K562 (cell line): ENCODE results near the gene CAMK2D. TPM values are rescaled to one million over a fixed set of nuclear protein-coding genes. Genes with fewer than 3 reads are reported as not detected.

Experiments
- ATAC-seq: fragments of 200-7000 bp; cut with Tn5 transposase; 3 replicates; pipeline ENCODE4 v1.9.1; 2020; ENCODE audit warnings: moderate library complexity
- BruUV-seq: library from RNA; stranded (reverse); fragments of 400-500 nt; replicated peaks from 2 replicates; lab custom pipeline; 2021; lab: Mats Ljungman, UMichigan
- CTCF ChIA-PET: fragments of 300-600 bp; formaldehyde crosslinking; extraction: SDS; loops from one replicate; lab custom pipeline; 2021; ENCODE audit warnings: low intra/inter-chr PET ratio; lab: Yijun Ruan, JAX
- POLR2A ChIA-PET: fragments of 300-600, 350-650 bp; sonication (Branson Sonifier 250); formaldehyde crosslinking; extraction: SDS; loops from one replicate; lab custom pipeline; 2021; ENCODE audit warnings: antibody characterized with exemption, inconsistent platforms; lab: Yijun Ruan, JAX
- DNase-seq, 4 experiments: peaks; one replicate each; pipeline versions ENCODE4 v3.0.0 to v3.0.0-alpha.2; 2011 to 2018; ENCODE audit warnings: low spot score in 3 of 4, mixed read lengths in 3 of 4; ENCODE audit errors: extremely low read depth in 1 of 4
- FAIRE-seq: peaks from 2 replicates; lab custom pipeline; 2011; peaks lifted over from hg19 to GRCh38; lab: Jason Lieb, UNC
- H2AFZ ChIP-seq: 2 replicates; pipeline ENCODE4 v1.6.0; 2011; ENCODE audit warnings: low read depth, low read length, control low read depth, inconsistent platforms
- H3K27ac ChIP-seq: fragments of 200-600 bp; 3 replicates; pipeline ENCODE4 v1.8.0; 2011; ENCODE audit warnings: low read depth, mild to moderate bottlenecking, control low read depth, inconsistent platforms, low read length, moderate library complexity, mixed read lengths; ENCODE audit errors: extremely low read depth
- H3K27me3 ChIP-seq, 2 experiments: fragments of 300-600 bp in 1 of 2; 2 replicates in 1 of 2; 3 replicates in 1 of 2; pipeline versions ENCODE4 v1.6.0 to v1.8.0; 2011; ENCODE audit warnings: inconsistent platforms in 2 of 2, low read length in 2 of 2, mild to moderate bottlenecking in 1 of 2, mixed read lengths in 1 of 2, moderate library complexity in 1 of 2; ENCODE audit not compliant: control insufficient read depth in 2 of 2, insufficient read depth in 2 of 2
- H3K36me3 ChIP-seq: fragments of 300-600 bp; 3 replicates; pipeline ENCODE4 v1.8.0; 2011; ENCODE audit warnings: mild to moderate bottlenecking, low read length, inconsistent platforms; ENCODE audit not compliant: control insufficient read depth, insufficient read depth
- H3K4me1 ChIP-seq, 2 experiments: fragments of 200-600 bp in 1 of 2; replicated peaks in 1 of 2; 2 replicates in 1 of 2; 3 replicates in 1 of 2; pipeline versions ENCODE4 v1.5.1 to v1.8.0; 2011; ENCODE audit warnings: inconsistent platforms in 2 of 2, low read length in 2 of 2, mild to moderate bottlenecking in 1 of 2, mixed read lengths in 1 of 2, moderate library complexity in 1 of 2; ENCODE audit not compliant: control insufficient read depth in 2 of 2, insufficient read depth in 2 of 2
- H3K4me2 ChIP-seq: 2 replicates; pipeline ENCODE4 v1.6.1; 2011; ENCODE audit warnings: low read length, control low read depth, inconsistent platforms, mixed read lengths; ENCODE audit not compliant: insufficient read depth
- H3K4me3 ChIP-seq: fragments of 200-600 bp; sonication (generic), shearing (Covaris generic); 2 replicates; pipeline ENCODE4 v1.5.1; 2016; ENCODE audit warnings: control low read depth, inconsistent platforms
- H3K79me2 ChIP-seq: fragments of 200-600 bp; 3 replicates; pipeline ENCODE4 v1.8.0; 2011; ENCODE audit warnings: low read length, inconsistent platforms; ENCODE audit not compliant: control insufficient read depth, insufficient read depth
- H3K9ac ChIP-seq, 2 experiments: 2 replicates each; pipeline versions ENCODE4 v1.6.0 to v1.6.1; 2011; ENCODE audit warnings: low read depth in 2 of 2, low read length in 2 of 2, control low read depth in 1 of 2, inconsistent platforms in 1 of 2, mild to moderate bottlenecking in 1 of 2, mixed read lengths in 1 of 2; ENCODE audit not compliant: insufficient read depth in 1 of 2
- H3K9me1 ChIP-seq: one replicate; pipeline ENCODE4 v1.6.0; 2011; ENCODE audit warnings: inconsistent platforms, mild to moderate bottlenecking, low read length, moderate library complexity; ENCODE audit not compliant: control insufficient read depth, insufficient read depth
- H3K9me3 ChIP-seq: replicated peaks from 2 replicates; pipeline ENCODE4 v1.5.1; 2011; ENCODE audit warnings: low read depth, low read length, inconsistent platforms; ENCODE audit not compliant: control insufficient read depth, insufficient read depth
- H4K20me1 ChIP-seq: replicated peaks from 2 replicates; pipeline ENCODE4 v1.6.1; 2011; ENCODE audit warnings: low read length, inconsistent platforms, mixed read lengths; ENCODE audit not compliant: control insufficient read depth, insufficient read depth
- CBFB ChIP-seq: sonication (generic); formaldehyde crosslinking; IDR thresholded peaks from 2 replicates; pipeline ENCODE4 v1.4.0; 2020; ENCODE audit warnings: mild to moderate bottlenecking, missing genetic modification reagents
- GTF2A2 ChIP-seq: IDR thresholded peaks from 2 replicates; pipeline ENCODE4 v1.6.1; 2016; ENCODE audit warnings: mild to moderate bottlenecking, missing genetic modification characterization, missing compliant biosample characterization
- HDAC8 ChIP-seq: fragments of 450-650 bp; IDR thresholded peaks from 2 replicates; pipeline ENCODE4 v1.6.1; 2016; ENCODE audit warnings: mild to moderate bottlenecking, missing genetic modification characterization, moderate library complexity, missing compliant biosample characterization
- IRF2 ChIP-seq: sonication (generic); formaldehyde crosslinking; IDR thresholded peaks from 2 replicates; pipeline ENCODE4 v1.8.1; 2022; ENCODE audit warnings: mild to moderate bottlenecking, missing genetic modification reagents
- LEF1 ChIP-seq: fragments of 450-650 bp; IDR thresholded peaks from 2 replicates; pipeline ENCODE4 v1.6.1; 2016; ENCODE audit warnings: mild to moderate bottlenecking
- POLR3A ChIP-seq: IDR thresholded peaks from 2 replicates; pipeline ENCODE4 v1.6.1; 2011; ENCODE audit warnings: borderline replicate concordance, mild to moderate bottlenecking, moderate library complexity; ENCODE audit not compliant: insufficient read length, insufficient read depth; ENCODE audit errors: extremely low read depth
- RBBP5 ChIP-seq: fragments of 200-600 bp; sonication (generic); IDR thresholded peaks from 2 replicates; pipeline ENCODE4 v1.6.1; 2012; ENCODE audit warnings: borderline replicate concordance, mild to moderate bottlenecking, low read length, control low read depth, inconsistent platforms; ENCODE audit not compliant: insufficient read depth, poor library complexity, severe bottlenecking
- TAF9B ChIP-seq: fragments of 450-650 bp; IDR thresholded peaks from 2 replicates; pipeline ENCODE4 v1.6.1; 2018; ENCODE audit warnings: mild to moderate bottlenecking; ENCODE audit not compliant: partially characterized antibody
- THRAP3 ChIP-seq: fragments of 450-650 bp; IDR thresholded peaks from 2 replicates; pipeline ENCODE4 v1.6.1; 2016; ENCODE audit warnings: mild to moderate bottlenecking, inconsistent platforms, borderline replicate concordance
- TRIM24 ChIP-seq, 2 experiments: fragments of 450-650 bp; IDR thresholded peaks; 2 replicates each; pipeline ENCODE4 v1.6.1; 2016
- ZBTB1 ChIP-seq: sonication (generic); formaldehyde crosslinking; IDR thresholded peaks from 2 replicates; pipeline ENCODE4 v1.8.1; 2023; ENCODE audit warnings: missing genetic modification reagents, low read depth, mild to moderate bottlenecking, borderline replicate concordance
- ZNF668 ChIP-seq: fragments of 250-450 bp; sonication (Bioruptor Pico); IDR thresholded peaks from 2 replicates; pipeline ENCODE4 v1.8.0; 2022; ENCODE audit warnings: mild to moderate bottlenecking, inconsistent platforms
- ZNF77 ChIP-seq: fragments of 250-450 bp; sonication (Bioruptor Pico); IDR thresholded peaks from 2 replicates; pipeline ENCODE4 v1.5.0; 2020
- WGBS: fragments of 100-300 bp; shearing (Covaris generic); methylation state at CpG from one replicate; pipeline ENCODE4 v1.1.6; 2016; ENCODE audit warnings: low coverage, mixed read lengths; ENCODE audit not compliant: insufficient coverage; ENCODE audit errors: missing lambda C conversion rate; 5-methylcytosine and 5-hydroxymethylcytosine counted together
- in situ Hi-C: fragments of 300-500 bp; cut with MboI; formaldehyde crosslinking; loops from 4 replicates; pipeline ENCODE4 v1.15.0; 2018; ENCODE audit warnings: inconsistent platforms, mixed read lengths
- intact Hi-C: fragments of 100-400 bp; cut with micrococcal nuclease; formaldehyde crosslinking; loops from 2 replicates; pipeline ENCODE4 v1.14.2; 2022
- polyA plus RNA-seq, 8 experiments: library from polyadenylated mRNA; depleted of rRNA in 4 of 8; stranded (reverse) in 5 of 8; unstranded in 3 of 8; fragments of >200 nt; fragmentation: Nextera tagmentation in 2 of 8; fragmentation: Illumina TruSeq in 1 of 8; extraction: Ambion mirVana in 2 of 8; extraction: Trizol in 1 of 8; gene quantifications; 2 replicates each; pipeline versions ENCODE4 v1.2.1 to v1.2.3, GENCODE V29; 2011 to 2014; ENCODE audit warnings: inconsistent platforms in 1 of 8, missing spikeins in 1 of 8
- total RNA-seq, 7 experiments: library from RNA; depleted of rRNA in 6 of 7; stranded (reverse); fragments of >200 nt in 6 of 7; fragmentation: Illumina TruSeq in 2 of 7; extraction: Trizol in 2 of 7; gene quantifications; 2 replicates each; pipeline versions ENCODE4 v1.2.1 to v1.2.3, GENCODE V29; 2011 to 2021; ENCODE audit warnings: low replicate concordance in 1 of 7
- TF ChIP-seq, protein P1 (sequence below): fragments of 250-450 bp; sonication (Bioruptor Pico); IDR thresholded peaks from 2 replicates; pipeline ENCODE4 v1.8.0; 2021; ENCODE audit warnings: mild to moderate bottlenecking, moderate library complexity

The CAMK2D gene
- total and polyA plus RNA-seq, 9 of the 15 experiments (the other 6 are each of a cell fraction or from before 2014, with no cell fraction given), result 0.01 to 0.33 (median 0.04) TPM; not detected in 2

DNA sequence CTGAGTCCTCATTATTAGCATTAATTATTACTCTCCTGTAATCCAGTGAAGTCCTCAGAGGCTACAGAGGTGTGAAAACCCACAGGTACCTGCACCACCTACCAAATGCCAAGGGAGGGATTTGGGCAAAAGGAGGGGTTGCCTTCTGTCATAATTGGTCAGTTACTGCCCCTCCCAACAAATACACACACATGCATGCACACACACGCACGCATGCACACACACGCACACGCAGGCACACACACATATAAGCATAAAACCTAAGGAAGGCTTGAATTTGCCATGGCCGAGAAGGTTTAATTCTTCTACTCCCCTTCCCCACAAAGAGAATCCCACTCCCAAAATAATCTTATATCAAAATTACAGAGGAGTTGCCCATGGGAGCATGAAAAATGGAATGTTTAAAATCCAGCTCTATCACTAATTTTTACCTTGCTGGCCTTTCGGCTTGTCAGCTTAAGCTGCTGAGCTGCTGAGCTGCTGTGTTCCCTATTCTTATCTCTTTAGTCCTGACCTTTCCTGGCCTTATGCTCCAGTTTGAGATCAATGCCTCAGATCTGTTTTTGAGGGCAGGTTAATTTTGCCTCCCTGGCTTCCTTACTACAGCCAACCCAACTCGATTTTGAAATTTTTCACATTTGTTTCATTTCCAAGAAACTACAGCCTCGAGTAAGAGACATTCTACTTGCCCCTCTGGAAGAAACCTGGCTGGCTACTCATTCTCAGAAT lies 95.0 kb downstream of the CAMK2D start (continued):
- TF ChIP-seq IRF2 (CRISPR knock-in tag), result no peak
- TF ChIP-seq RBBP5, result no peak
- TF ChIP-seq ZNF77 (CRISPR knock-in tag), result no peak
- TF ChIP-seq LEF1, result no peak
- TF ChIP-seq ZNF668 (CRISPR knock-in tag), result no peak
- no peak for TF ChIP-seq THRAP3
- TF ChIP-seq ZBTB1, result no peak
- TF ChIP-seq, all 486 proteins: peak for 0

DNA sequence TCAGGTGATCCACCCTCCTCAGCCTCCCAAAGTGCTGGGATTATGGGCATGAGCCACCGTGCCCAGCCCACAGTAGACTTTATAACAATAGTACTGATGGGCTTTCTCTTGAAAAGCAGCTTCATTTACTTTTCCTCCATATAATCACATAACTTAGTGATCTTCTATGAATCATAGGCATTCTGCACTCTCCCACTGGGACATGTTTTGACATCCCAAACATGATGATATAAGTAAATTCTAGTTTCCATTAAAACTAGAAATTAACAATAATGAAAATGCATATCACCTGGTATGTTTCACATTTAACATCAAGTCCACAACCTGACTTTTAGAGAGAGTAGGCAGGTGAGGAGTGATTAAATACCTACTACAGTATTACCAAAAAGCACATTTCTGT lies 96.5 kb downstream of the CAMK2D start:
- Histone ChIP-seq H3K4me1 (no peaks in the 10 kb centered on the region), H3K27ac (no peak overlapping the region), H3K9me3 (no peaks in the 10 kb centered on the region), H4K20me1 (no peaks in the 10 kb centered on the region), H3K9ac (no peak overlapping the region), H3K27me3 (no peaks in the 10 kb centered on the region), H3K4me3 (no peak overlapping the region), H3K4me2 (no peak overlapping the region), H3K9me1 (no peaks in the 10 kb centered on the region), H3K36me3 (no peaks in the 10 kb centered on the region), H3K79me2 (no peaks in the 10 kb centered on the region), H2AFZ (no peak overlapping the region)
- FAIRE-seq (no peak), DNase-seq (no peak), ATAC-seq (no peak)
- intact Hi-C loops, result no loop called here
- WGBS, result 7% methylated on average over 1 of the region's 1 CpG
- CTCF ChIA-PET, result no interaction called here
- POLR2A ChIA-PET, result no interaction called here
- in situ Hi-C loops, result no loop called here
- BruUV-seq, result no TSS peak
- TF ChIP-seq TRIM24 (IDR thresholded peaks at IDR 0.05), result no peak
- TF ChIP-seq, protein P1, sequence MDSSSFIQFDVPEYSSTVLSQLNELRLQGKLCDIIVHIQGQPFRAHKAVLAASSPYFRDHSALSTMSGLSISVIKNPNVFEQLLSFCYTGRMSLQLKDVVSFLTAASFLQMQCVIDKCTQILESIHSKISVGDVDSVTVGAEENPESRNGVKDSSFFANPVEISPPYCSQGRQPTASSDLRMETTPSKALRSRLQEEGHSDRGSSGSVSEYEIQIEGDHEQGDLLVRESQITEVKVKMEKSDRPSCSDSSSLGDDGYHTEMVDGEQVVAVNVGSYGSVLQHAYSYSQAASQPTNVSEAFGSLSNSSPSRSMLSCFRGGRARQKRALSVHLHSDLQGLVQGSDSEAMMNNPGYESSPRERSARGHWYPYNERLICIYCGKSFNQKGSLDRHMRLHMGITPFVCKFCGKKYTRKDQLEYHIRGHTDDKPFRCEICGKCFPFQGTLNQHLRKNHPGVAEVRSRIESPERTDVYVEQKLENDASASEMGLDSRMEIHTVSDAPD (CRISPR knock-in tag), result no peak
- TF ChIP-seq POLR3A, result no peak
- TF ChIP-seq CBFB (CRISPR knock-in tag), result no peak
- TF ChIP-seq GTF2A2 (tag), result no peak
- TF ChIP-seq HDAC8 (tag), result no peak
- TF ChIP-seq TAF9B, result no peak
